Ovary (tissue), 3 donors: ENCODE measurements around the gene RPS6KA4.

ENCODE experiments used
- CTCF ChIP-seq, 3 donors: fragments of 450-650 bp in 2 of 3; fragments of 200-600 bp in 1 of 3; IDR thresholded peaks; one replicate each; pipeline versions ENCODE4 v1.5.1 to v1.8.0; 2016 to 2022; ENCODE audit warnings: antibody characterized with exemption in 3 of 3, mild to moderate bottlenecking in 1 of 3
- POLR2A ChIP-seq: fragments of 450-650 bp; IDR thresholded peaks from one replicate; pipeline ENCODE4 v1.6.1; 2017; ENCODE audit warnings: antibody characterized with exemption, mild to moderate bottlenecking, moderate library complexity
- donor health status: DM: no; HTN: no; CAD: no.

GRCh38 chr11:64322925-64323260 lies 36.1 kb upstream of the RPS6KA4 start:
- TF ChIP-seq CTCF (IDR thresholded peaks at IDR 0.05) (no peak), POLR2A (no peak)
